Testis (tissue), 2 donors: ENCODE results near the gene VSIG10.

Source experiments
- CTCF ChIP-seq, 3 experiments: fragments of 450-650 bp in 2 of 3; fragments of 200-600 bp in 1 of 3; sonication (generic) in 1 of 3; IDR thresholded peaks; one replicate each; pipeline ENCODE4 v1.5.1; 2016 to 2019; ENCODE audit warnings: antibody characterized with exemption in 3 of 3, mild to moderate bottlenecking in 2 of 3, moderate library complexity in 1 of 3
- POLR2A ChIP-seq: fragments of 450-650 bp; IDR thresholded peaks from one replicate; pipeline ENCODE4 v1.6.1; 2017; ENCODE audit warnings: antibody characterized with exemption, mild to moderate bottlenecking, moderate library complexity

- TF ChIP-seq CTCF (IDR thresholded peaks at IDR 0.05) (no peak), POLR2A (no peak)
Observed at GRCh38 chr12:118058881-118059280, 44.9 kb downstream of the VSIG10 start.
